Hepatocyte (in vitro differentiated cells): Measurements from ENCODE around the gene DUOX1.

Experiments used
- CTCF ChIP-seq: fragments of 200-600 bp; sonication (generic); IDR thresholded peaks from 2 replicates; pipeline ENCODE4 v1.5.1; 2016; ENCODE audit warnings: antibody characterized with exemption, mild to moderate bottlenecking; ENCODE audit not compliant: poor library complexity
- EZH2 ChIP-seq: fragments of 200-600 bp; sonication (generic); IDR thresholded peaks from 2 replicates; pipeline ENCODE4 v1.6.1; 2016; ENCODE audit warnings: antibody characterized with exemption, mild to moderate bottlenecking, borderline replicate concordance
- EZH2phosphoT487 ChIP-seq: fragments of 200-600 bp; sonication (generic); IDR thresholded peaks from one replicate; pipeline ENCODE4 v1.6.1; 2018; ENCODE audit warnings: antibody characterized with exemption, mild to moderate bottlenecking, low read depth, moderate library complexity; ENCODE audit not compliant: unreplicated experiment, severe bottlenecking

GRCh38 chr15:45174069-45174468, 44.3 kb downstream of the DUOX1 start:
- no peak for TF ChIP-seq CTCF
- TF ChIP-seq EZH2 = no peak
- no peak for TF ChIP-seq EZH2phosphoT487
